Stimulated activated naive CD8-positive, alpha-beta T cell treated with anti-CD3 and anti-CD28 coated beads, Interleukin-15, Interleukin-2, amounts not matched to agents 100 U/mL and 50 U/mL, for 24 hours (primary cell): ENCODE results near the gene XIST.
"Not testable (repeated sequence)": the region's sequence is repeated elsewhere in the genome, so short reads cannot be mapped to it uniquely, and the experiment has no call there.

ENCODE experiments used
- ATAC-seq: fragments of 150-1000 bp; cut with Tn5 transposase; one replicate; pipeline ENCODE4 v1.10.0; 2021
- DNase-seq: peaks from one replicate; pipeline ENCODE4 v3.0.0; 2021

The XIST gene

DNA sequence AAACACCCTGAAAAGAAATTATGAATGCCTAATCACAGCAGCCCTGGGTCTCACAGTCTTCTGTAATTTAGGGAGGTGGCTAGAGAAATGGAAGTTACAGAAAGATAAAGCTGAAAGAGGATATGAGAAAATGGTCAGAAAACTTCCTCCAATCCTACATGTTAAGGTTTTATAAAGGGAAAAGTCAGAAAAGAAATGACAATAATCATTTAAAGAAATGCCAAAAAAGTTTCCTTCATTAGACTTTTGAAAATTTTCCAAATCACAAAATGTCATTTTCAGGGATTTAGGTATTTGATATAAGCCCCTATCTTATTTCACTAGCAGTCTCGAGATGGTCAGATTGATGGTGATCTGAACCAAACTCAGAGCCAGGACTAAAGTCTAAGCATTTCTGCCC lies 13.4 kb downstream of the XIST start:
- DNase-seq: no peak
- ATAC-seq: no peak

- no peak for ATAC-seq
These were observed 14.4 kb downstream of the XIST start for GRCh38 chrX:73838123-73838522.

GRCh38 chrX:73836956-73837477 lies 15.5 kb downstream of the XIST start:
- ATAC-seq (no peak), DNase-seq (no peak)

More at GRCh38 chrX:73838123-73838522, 14.4 kb downstream of the XIST start:
- no peak for DNase-seq

DNA sequence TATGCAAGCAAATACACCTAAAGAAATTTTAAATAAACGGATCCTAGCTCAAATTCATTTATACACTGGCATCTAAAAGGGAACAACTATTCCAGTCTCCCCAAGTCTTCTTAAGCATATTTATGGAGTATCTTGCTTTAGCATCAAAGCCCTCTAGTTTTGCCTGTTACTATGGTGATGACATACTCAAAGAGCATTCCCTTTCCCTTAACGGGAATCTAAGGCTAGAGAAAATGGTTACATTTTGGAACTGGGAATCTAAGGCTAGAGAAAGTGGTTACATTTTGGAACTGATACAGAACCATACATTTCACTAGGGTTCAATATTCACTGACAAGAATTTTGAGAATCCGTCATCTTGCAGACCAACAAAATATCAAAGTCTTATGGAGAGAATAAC lies 18.3 kb downstream of the XIST start:
- no peak for DNase-seq
- ATAC-seq: no peak

DNA sequence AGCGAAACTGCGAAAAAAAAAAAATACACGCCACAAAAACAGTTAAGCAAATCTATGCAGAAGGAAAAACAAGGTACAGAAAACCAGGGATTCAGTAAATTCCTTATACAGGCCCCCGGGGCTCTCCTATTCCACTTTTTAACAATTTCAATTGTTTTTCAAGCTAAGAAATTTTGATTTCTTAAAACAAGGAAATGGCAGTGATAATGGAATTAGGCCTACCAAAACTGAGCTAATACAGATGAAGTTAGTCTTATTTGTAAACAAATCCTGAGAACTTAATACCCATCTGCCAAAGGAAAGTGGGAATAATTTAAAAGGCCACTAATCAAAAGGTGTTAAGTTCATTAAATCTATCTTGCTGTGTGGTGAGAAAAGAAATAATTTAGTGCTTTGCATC lies 20.2 kb downstream of the XIST start:
- ATAC-seq: no peak
- DNase-seq: no peak

- DNase-seq (no peak), ATAC-seq (no peak)
These were observed 21.0 kb downstream of the XIST start for GRCh38 chrX:73831500-73831899.

DNA sequence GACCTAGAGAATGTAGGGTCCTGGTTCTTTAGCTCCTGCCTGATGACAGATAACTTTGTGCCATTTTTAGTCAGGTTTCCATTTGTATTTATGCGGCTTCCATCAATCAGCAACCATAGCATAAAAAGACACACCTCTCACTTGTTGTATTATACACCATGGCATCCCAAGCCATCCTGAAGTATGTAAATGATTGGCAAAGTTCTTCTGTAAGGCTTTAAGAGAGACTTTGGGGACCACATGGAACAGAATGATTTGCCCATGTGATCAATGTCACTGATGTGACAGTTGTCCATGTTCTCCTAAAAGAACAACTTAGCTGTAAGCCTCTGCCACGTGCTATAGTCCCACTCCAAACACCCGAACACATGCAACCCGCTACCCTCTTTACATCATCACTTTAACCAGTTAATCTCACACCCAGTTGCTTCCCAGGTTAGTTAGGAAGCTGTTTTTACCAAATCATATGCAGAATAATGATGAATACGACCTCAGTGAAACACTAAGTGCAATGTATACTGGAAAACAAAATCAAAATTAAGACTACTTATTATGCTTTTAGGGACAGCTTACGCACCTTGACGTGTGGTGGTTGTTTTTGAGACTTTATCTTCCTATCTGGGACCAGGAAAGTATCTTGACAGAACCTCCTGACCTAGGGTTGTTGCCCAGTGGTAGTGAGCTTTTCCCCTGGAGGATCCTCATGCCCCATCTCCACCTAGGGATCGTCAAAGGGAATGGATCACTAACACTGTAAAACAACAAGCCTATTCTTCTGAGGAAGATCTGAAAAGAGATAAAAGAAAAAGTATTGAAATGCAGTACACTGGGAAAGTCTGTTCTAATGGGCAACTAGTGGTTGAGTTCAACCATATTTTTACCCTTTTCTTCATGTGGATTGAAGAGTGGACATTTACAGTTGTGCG lies 21.8 kb downstream of the XIST start:
- ATAC-seq (no peak), DNase-seq (no peak)

DNA sequence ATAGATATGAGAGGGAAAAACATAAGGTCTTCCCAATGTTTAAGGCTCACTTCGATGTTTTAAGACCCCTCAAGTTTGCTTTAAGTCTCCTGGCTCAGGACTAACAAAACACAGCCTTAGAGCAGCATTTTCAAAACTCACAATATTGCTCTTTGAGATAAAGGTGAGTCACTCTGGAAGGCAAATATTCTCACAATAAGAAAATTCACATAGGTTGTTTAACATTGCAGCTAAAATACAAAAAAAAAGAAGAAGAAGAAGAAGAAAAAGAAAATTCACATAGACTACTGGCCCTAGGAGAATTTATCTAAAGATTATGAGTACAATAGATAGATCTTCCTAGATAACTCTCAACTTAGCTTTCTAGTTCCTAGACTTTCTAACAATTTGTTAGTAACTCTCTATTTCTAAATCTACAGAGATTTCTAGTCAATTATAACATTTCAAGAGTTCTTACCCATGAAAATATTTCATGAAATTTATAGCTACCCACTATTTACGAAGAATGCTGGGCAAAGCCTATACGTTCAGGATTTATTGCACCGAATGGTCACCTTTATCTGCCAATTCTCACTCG lies 22.5 kb downstream of the XIST start:
- no peak for ATAC-seq
- DNase-seq: no peak

GRCh38 chrX:73828080-73828720 lies 24.3 kb downstream of the XIST start:
- DNase-seq: no peak

DNA sequence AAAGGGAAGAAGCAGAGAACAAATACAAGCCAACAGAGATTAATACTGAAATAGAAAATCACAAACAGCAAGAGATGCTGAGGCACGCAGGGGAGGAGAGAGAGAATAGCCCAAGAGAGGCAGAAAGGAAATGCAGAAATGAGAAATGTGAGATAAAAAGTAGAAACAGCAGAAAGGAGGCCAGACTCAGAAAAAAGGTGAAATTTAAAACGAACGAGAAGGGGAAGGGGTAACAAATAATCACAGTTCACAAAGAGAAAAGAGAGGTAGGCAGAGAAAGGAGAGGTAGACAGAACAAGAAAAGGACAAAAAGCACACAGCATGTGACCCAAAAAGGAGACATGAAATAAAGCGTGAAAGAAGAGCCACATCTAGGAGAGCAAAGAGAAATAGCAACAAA lies 25.1 kb downstream of the XIST start:
- no peak for ATAC-seq
- DNase-seq: no peak

More at GRCh38 chrX:73828080-73828720, 24.3 kb downstream of the XIST start:
- no peak for ATAC-seq

GRCh38 chrX:73826996-73827395 lies 25.5 kb downstream of the XIST start:
- ATAC-seq: no peak
- no peak for DNase-seq

GRCh38 chrX:73825569-73825968 lies 26.9 kb downstream of the XIST start:
- ATAC-seq: no peak
- DNase-seq: no peak

DNA sequence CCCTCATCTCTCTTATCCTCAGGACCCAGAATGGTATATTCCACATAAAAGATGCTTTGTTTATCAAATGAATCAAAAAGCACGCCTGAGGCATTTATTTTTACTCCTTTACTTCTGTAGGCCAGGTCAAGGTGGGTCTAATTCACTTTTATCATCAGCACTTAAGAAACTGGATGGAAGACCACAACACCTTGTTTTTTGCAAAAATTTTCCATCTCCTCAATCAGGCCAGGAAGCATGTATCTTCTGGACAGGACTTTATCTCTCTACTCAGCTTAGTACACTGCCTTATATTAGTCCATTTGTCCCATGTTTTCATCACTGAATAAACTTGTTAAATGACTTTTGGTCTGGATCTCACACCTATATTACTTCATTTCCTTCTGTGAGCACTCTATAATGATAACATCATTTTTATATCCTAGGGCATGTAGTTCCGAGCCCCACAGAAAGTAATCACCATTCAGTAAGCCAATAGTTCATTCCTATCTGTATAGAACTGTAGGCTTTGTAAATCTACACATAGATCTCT lies 29.0 kb downstream of the XIST start:
- no peak for DNase-seq
- no peak for ATAC-seq

DNA sequence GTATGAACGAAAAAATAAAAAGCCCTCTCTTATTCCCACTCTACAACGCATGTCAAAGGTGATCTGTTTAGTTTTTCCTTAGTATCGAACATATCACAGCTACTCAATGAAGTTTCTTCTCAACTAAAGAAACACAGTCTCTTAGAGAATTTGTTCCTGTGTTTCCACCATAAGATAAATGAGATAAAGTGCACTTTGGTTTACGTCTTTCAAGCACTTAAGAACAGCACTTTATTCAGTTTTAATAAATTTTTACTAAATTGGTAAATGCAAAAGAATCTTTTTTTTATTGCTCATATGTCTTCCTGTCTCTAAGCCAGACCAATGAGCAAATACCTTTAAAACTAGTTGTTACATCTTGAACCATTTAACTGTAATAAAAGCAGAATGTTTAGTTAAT lies 29.7 kb downstream of the XIST start:
- no peak for ATAC-seq
- no peak for DNase-seq

DNA sequence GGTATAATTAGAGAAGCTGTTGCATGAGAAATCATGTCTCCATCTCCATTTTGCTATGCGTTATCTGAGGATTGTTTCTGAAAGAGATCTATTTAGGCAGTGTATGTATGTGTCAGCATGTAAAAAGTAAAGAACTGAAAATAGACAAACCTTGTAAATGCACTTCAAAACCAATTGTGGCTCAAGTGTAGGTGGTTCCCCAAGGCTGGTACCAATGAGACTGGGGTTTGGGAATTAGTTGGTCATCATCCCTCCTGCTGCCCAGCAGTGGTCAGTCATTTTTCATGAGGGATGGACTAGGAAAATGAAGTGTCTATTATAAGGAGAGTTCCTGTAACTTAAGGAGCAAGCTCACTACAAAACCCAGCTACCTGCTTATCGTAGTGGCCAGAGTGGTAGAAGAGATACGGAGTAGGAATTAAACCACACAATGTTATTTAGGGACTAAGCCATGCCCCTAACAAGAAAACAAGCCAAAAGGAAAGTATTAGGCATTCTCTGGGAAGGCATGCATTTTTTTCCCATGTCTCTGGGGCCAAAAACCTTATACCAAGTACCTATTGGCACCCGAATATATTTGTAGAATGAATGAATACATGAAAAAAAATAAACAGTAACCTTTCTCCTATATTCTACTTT lies 30.5 kb downstream of the XIST start:
- ATAC-seq: no peak
- DNase-seq: no peak

GRCh38 chrX:73819864-73820558 lies 32.5 kb downstream of the XIST start:
- ATAC-seq, DNase-seq: not testable (repeated sequence)

DNA sequence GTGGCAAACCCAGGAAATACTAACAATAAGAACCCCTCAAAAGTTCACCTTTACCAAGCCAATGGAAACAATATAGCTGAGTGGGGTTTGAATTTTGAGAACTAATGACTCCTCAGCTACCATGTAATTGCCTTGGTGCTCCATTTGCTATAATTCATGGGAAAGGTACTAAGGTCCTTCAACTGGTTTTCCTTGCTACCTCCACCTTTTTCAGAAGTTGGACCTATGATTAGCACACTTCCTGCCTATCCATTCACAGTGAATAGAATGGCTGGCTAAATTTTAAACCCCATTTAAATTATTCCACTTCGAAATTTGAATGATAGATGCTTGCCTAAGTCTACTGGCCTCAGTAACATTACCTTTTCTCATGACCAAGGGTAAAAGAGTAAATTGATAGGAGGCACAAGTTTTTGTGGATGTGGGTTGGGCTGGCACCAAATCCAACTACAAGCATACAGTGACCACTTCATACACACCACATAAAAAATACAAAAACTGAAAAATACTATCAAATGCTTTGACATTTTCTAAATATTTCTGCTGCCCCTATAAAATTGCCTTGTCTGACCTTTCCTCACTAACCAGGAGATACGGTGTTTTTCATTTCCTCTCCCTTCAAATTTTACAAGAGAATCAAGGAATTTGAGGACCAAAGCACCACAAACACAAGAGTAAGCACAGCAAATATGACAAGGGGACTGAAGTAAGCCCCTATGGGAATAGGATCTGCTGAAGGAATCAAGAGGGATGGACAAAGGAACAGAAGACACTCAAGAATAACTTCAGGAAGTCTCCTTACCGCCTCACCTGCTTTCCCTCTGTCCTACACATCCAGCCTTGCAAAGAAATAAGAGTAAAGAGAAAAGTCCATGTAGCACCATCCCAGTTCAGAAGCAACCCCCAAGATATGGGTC lies 34.1 kb downstream of the XIST start:
- DNase-seq: no peak
- no peak for ATAC-seq

- ATAC-seq: no peak
- DNase-seq: no peak
These were observed 34.9 kb downstream of the XIST start for GRCh38 chrX:73817393-73818199.

- DNase-seq (no peak), ATAC-seq (no peak)
These were observed 40.3 kb downstream of the XIST start for GRCh38 chrX:73812256-73812655.

DNA sequence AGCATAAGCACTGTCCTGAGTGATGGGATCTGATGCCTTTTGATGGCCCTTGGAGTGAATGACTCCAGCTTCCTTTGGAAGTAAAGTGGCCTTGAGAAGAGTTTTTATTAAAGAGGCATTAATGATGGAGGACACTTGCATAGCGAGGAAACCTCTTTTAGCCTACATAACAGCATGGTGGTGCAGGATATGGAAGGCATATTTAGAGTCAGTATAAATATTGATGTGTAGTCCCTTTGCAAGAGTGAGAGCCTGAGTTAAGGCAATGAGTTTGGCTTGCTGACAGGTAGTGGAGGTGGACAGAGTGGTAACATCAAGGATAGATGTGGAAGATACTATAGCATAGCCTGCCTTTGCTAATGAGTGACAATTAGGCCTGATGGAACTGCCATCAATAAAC lies 48.4 kb downstream of the XIST start:
- not testable (repeated sequence) for ATAC-seq

More for the DNA sequence above, 48.4 kb downstream of the XIST start:
- not testable (repeated sequence) for DNase-seq
